ENCODE measurements around the gene AGRP. TPM values are rescaled to one million over a fixed set of nuclear protein-coding genes. Genes with fewer than 3 reads are reported as not detected.

The AGRP gene
- total and polyA plus RNA-seq, 7 donors, result not detected

GRCh38 chr16:67461600-67462278 is 21.6 kb downstream of the AGRP start:
- 18 to 66% methylated on average over 8 of the region's 8 CpGs for WGBS, 2 donors
- intact Hi-C loops (cut with DNase I), result no loop called here
- Histone ChIP-seq H3K27ac (peak overlapping the region in 2 of 4 donors; percentile 35 to 77), H3K36me3 (peaks cover 0 to 10% (median 0%) of the 10 kb centered on the region in 4 donors), H3K27me3 (no peaks in the 10 kb centered on the region), H3K4me1 (peaks cover 0 to 83% (median 75%) of the 10 kb centered on the region in 4 donors), H3K4me3 (no peak overlapping the region), H3K9me3 (no peaks in the 10 kb centered on the region)
- TF ChIP-seq POLR2AphosphoS5 (IDR thresholded peaks at IDR 0.05), result peak in 1 of 4 donors; percentile 39
- TF ChIP-seq POLR2A (IDR thresholded peaks at IDR 0.05), result no peak
- DNase-seq, result no peak

- Histone ChIP-seq H3K9me3 (no peaks in the 10 kb centered on the region), H3K36me3 (peaks cover 0 to 10% (median 0%) of the 10 kb centered on the region in 4 donors), H3K27me3 (no peaks in the 10 kb centered on the region), H3K27ac (peak overlapping the region in 1 of 4 donors; percentile 77), H3K4me1 (peaks cover 0 to 90% (median 82%) of the 10 kb centered on the region in 4 donors), H3K4me3 (no peak overlapping the region)
- TF ChIP-seq, protein P1, sequence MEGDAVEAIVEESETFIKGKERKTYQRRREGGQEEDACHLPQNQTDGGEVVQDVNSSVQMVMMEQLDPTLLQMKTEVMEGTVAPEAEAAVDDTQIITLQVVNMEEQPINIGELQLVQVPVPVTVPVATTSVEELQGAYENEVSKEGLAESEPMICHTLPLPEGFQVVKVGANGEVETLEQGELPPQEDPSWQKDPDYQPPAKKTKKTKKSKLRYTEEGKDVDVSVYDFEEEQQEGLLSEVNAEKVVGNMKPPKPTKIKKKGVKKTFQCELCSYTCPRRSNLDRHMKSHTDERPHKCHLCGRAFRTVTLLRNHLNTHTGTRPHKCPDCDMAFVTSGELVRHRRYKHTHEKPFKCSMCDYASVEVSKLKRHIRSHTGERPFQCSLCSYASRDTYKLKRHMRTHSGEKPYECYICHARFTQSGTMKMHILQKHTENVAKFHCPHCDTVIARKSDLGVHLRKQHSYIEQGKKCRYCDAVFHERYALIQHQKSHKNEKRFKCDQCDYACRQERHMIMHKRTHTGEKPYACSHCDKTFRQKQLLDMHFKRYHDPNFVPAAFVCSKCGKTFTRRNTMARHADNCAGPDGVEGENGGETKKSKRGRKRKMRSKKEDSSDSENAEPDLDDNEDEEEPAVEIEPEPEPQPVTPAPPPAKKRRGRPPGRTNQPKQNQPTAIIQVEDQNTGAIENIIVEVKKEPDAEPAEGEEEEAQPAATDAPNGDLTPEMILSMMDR (IDR thresholded peaks at IDR 0.05), result no peak
- no peak for TF ChIP-seq POLR2AphosphoS5 (IDR thresholded peaks at IDR 0.05)
- TF ChIP-seq EP300 (IDR thresholded peaks at IDR 0.05), result no peak
- no peak for TF ChIP-seq POLR2A (IDR thresholded peaks at IDR 0.05)
- intact Hi-C loops (cut with DNase I), result no loop called here
- WGBS, 2 donors, result 47 to 81% methylated on average over 2 of the region's 2 CpGs
- no peak for DNase-seq
Measured at GRCh38 chr16:67460961-67461360, 22.4 kb downstream of the AGRP start.

- Histone ChIP-seq H3K27ac (peak overlapping the region; percentile 63 to 82 (median 76)), H3K9me3 (no peaks in the 10 kb centered on the region), H3K36me3 (peaks cover 0 to 10% (median 0%) of the 10 kb centered on the region in 4 donors), H3K4me1 (peaks cover 0 to 92% (median 79%) of the 10 kb centered on the region in 4 donors), H3K27me3 (no peaks in the 10 kb centered on the region), H3K4me3 (no peak overlapping the region)
- intact Hi-C loops (cut with DNase I), result no loop called here
- WGBS, 2 donors, result 42 to 78% methylated on average over 5 of the region's 5 CpGs
- TF ChIP-seq EP300 (IDR thresholded peaks at IDR 0.05) (no peak), POLR2A (IDR thresholded peaks at IDR 0.05) (peak in 1 of 2 donors; percentile 30), POLR2AphosphoS5 (IDR thresholded peaks at IDR 0.05) (no peak)
- DNase-seq, result no peak
Measured at GRCh38 chr16:67460168-67460567, 23.2 kb downstream of the AGRP start.

GRCh38 chr16:67459861-67460150 is 23.5 kb downstream of the AGRP start:
- 35 to 68% methylated on average over 3 of the region's 3 CpGs for WGBS, 2 donors
- intact Hi-C loops (cut with DNase I), result no loop called here

DNA sequence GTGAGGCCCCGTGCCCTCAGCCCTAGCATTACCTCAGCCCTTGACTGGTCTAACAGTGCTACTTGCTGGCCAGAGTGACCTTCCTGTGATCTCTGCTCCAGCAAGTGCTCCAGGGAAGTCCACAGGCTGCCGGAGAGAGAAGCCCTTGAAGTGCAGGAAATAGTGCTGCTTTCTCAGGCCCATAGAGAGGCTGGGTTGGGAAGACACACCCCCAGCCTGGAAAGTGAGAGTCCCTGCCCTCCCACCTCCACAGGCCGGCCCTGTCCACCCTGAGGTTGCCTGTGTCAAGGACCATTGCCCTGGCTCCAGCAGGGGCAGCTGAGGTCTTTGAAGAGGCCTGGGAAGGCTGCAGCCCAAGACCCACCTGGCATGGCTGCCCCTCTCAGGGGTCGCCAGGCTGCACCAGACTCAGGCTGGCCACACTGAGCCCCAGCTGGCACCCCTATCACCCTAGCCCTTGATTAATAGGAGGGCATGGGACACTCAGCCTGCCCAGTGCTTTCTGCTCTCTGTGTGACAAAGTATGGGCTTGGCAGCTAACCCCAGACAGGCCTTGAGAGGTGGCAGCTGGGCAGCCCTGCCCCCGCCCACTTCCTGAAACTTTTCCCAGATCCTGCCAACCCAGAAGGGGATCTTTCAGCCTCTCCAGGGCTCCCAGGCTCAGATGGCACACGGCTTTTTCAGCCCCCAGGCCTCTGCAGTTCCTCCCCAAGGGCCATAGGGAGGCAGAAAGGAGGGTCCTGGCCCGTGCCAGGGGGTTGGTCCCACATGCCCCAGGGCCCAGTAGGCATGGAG is 24.1 kb downstream of the AGRP start:
- DNase-seq, result no peak
- Histone ChIP-seq H3K36me3 (peaks cover 0 to 10% (median 0%) of the 10 kb centered on the region in 4 donors), H3K4me3 (no peak overlapping the region), H3K9me3 (no peaks in the 10 kb centered on the region), H3K27me3 (no peaks in the 10 kb centered on the region), H3K27ac (peak overlapping the region; percentile 63 to 82 (median 76)), H3K4me1 (peaks cover 0 to 83% (median 75%) of the 10 kb centered on the region in 4 donors)
- TF ChIP-seq POLR2AphosphoS5 (IDR thresholded peaks at IDR 0.05) (no peak), POLR2A (IDR thresholded peaks at IDR 0.05) (peak in 1 of 2 donors; percentile 52)
- WGBS, 2 donors, result 17 to 62% methylated on average over 7 of the region's 7 CpGs
- intact Hi-C loops (cut with DNase I), result no loop called here

More at GRCh38 chr16:67459861-67460150, 23.5 kb downstream of the AGRP start:
- Histone ChIP-seq H3K9me3 (no peaks in the 10 kb centered on the region), H3K4me3 (no peak overlapping the region), H3K4me1 (peaks cover 0 to 89% (median 78%) of the 10 kb centered on the region in 4 donors), H3K36me3 (peaks cover 0 to 10% (median 0%) of the 10 kb centered on the region in 4 donors), H3K27ac (peak overlapping the region; percentile 63 to 82 (median 76)), H3K27me3 (no peaks in the 10 kb centered on the region)
- DNase-seq, result no peak
- TF ChIP-seq, protein P1 (IDR thresholded peaks at IDR 0.05), result no peak
- TF ChIP-seq EP300 (IDR thresholded peaks at IDR 0.05) (no peak), POLR2AphosphoS5 (IDR thresholded peaks at IDR 0.05) (no peak)

GRCh38 chr16:67458121-67458641 is 25.2 kb downstream of the AGRP start:
- Histone ChIP-seq H3K4me1 (peaks cover 0 to 80% (median 75%) of the 10 kb centered on the region in 4 donors), H3K27ac (peak overlapping the region; percentile 63 to 82 (median 76)), H3K9me3 (no peaks in the 10 kb centered on the region), H3K27me3 (no peaks in the 10 kb centered on the region), H3K4me3 (no peak overlapping the region), H3K36me3 (peaks cover 0 to 16% (median 3%) of the 10 kb centered on the region in 4 donors)
- TF ChIP-seq POLR2AphosphoS5 (IDR thresholded peaks at IDR 0.05) (no peak), POLR2A (IDR thresholded peaks at IDR 0.05) (no peak), EP300 (IDR thresholded peaks at IDR 0.05) (no peak)
- TF ChIP-seq, protein P1 (IDR thresholded peaks at IDR 0.05), result no peak
- intact Hi-C loops (cut with DNase I), result no loop called here
- 81 to 86% methylated on average over 6 of the region's 6 CpGs for WGBS, 2 donors
- DNase-seq, result no peak

All from sigmoid colon (tissue), 7 donors.